Breast epithelium (tissue), 3 donors: Measurements from ENCODE around the gene SUFU.

Experiments used
- POLR2A ChIP-seq: fragments of 450-650 bp; IDR thresholded peaks from one replicate; pipeline ENCODE4 v1.6.1; 2016; ENCODE audit warnings: antibody characterized with exemption, mild to moderate bottlenecking, moderate library complexity
- POLR2AphosphoS5 ChIP-seq, 3 donors: sonication (generic); formaldehyde crosslinking; IDR thresholded peaks; one replicate each; pipeline ENCODE4 v1.6.1; 2017; ENCODE audit warnings: antibody characterized with exemption in 3 of 3
- TF ChIP-seq, protein P1 (sequence below), 3 donors: fragments of 450-650 bp; IDR thresholded peaks; one replicate each; pipeline ENCODE4 v1.5.1; 2016 to 2017; ENCODE audit warnings: antibody characterized with exemption in 3 of 3, mild to moderate bottlenecking in 3 of 3, moderate library complexity in 3 of 3

DNA sequence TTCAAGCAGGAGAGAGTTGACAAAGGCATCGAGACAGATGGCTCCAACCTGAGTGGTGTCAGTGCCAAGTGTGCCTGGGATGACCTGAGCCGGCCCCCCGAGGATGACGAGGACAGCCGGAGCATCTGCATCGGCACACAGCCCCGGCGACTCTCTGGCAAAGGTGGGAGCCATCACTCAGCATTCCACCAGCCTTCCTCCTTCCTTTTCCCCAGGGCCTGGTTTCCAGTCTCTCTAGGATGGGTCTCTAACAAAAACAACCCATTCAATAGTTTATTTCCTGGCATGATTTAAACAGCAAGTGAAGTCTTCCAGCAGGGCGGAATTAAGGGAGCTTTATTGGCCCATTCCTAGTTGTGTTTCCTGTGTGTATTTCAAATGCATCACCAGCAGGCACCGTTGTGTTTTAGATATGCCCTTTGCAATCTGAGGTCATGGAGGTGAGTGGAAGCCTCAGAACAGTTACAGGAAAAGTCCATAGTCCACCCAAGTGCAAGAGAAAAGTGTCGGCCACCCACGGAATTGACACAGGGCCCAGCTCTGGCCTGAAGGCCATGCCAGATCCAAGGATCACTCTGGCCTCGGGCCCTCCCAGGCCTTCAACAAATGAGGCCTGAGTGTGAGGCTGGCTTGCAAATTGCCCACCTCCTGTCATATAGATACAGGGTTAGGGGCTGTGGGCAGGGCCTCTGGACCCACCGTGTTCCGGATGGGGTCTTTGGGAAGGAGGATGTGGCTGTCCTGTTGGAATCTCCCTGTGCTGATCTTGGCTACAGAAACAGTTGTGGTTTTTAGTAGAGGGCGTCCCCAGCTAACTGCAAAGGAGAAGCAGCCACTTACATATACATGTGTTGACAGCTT lies 93.6 kb downstream of the SUFU start:
- TF ChIP-seq, protein P1, sequence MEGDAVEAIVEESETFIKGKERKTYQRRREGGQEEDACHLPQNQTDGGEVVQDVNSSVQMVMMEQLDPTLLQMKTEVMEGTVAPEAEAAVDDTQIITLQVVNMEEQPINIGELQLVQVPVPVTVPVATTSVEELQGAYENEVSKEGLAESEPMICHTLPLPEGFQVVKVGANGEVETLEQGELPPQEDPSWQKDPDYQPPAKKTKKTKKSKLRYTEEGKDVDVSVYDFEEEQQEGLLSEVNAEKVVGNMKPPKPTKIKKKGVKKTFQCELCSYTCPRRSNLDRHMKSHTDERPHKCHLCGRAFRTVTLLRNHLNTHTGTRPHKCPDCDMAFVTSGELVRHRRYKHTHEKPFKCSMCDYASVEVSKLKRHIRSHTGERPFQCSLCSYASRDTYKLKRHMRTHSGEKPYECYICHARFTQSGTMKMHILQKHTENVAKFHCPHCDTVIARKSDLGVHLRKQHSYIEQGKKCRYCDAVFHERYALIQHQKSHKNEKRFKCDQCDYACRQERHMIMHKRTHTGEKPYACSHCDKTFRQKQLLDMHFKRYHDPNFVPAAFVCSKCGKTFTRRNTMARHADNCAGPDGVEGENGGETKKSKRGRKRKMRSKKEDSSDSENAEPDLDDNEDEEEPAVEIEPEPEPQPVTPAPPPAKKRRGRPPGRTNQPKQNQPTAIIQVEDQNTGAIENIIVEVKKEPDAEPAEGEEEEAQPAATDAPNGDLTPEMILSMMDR (IDR thresholded peaks at IDR 0.05), result no peak
- TF ChIP-seq POLR2AphosphoS5 (IDR thresholded peaks at IDR 0.05) (no peak), POLR2A (no peak)
